ENCODE results near the gene NASP. TPM values are rescaled to one million over a fixed set of nuclear protein-coding genes. Genes with fewer than 3 reads are reported as not detected.
"Not testable (repeated sequence)": the region's sequence is repeated elsewhere in the genome, so short reads cannot be mapped to it uniquely, and the experiment has no call there.

NASP gene
- total and polyA plus RNA-seq, 5 donors: 43.7 to 89.8 (median 49.3) TPM

GRCh38 chr1:45589861-45590260, 6.0 kb downstream of the NASP start:
- no peaks in the 10 kb centered on the region for H3K9me3 ChIP-seq (ENCODE audit: control insufficient read depth, low read length)
- no peak for ATAC-seq
- no peak overlapping the region for H3K27ac ChIP-seq (ENCODE audit: low read length)
- H3K4me1 ChIP-seq (ENCODE audit: control insufficient read depth, insufficient read depth, low read length): peaks cover 3% of the 10 kb centered on the region
- 57% methylated on average over 1 of the region's 1 CpG for WGBS
- no peaks in the 10 kb centered on the region for H3K27me3 ChIP-seq (ENCODE audit: control insufficient read depth, insufficient read depth)
- no peak for DNase-seq
- no peak overlapping the region for H3K4me3 ChIP-seq (ENCODE audit: low read length)
- intact Hi-C loops (cut with DNase I): loop anchor here in 1 of 4 donors (5.0 kb wide), 1 partner anchor 52 kb away; no protein-coding TSS in a partner anchor

- no peaks in the 10 kb centered on the region for H3K4me1 ChIP-seq (ENCODE audit: control insufficient read depth, insufficient read depth, low read length)
- 87% methylated on average over 4 of the region's 4 CpGs for WGBS
- no peaks in the 10 kb centered on the region for H3K9me3 ChIP-seq (ENCODE audit: control insufficient read depth, low read length)
- no peak overlapping the region for H3K4me3 ChIP-seq (ENCODE audit: low read length)
- no peak for DNase-seq
- intact Hi-C loops (cut with DNase I): loop anchor here in 1 of 4 donors (5.0 kb wide), 1 partner anchor 48 kb away; no protein-coding TSS in a partner anchor
- H3K27me3 ChIP-seq (ENCODE audit: control insufficient read depth, insufficient read depth): no peaks in the 10 kb centered on the region
- no peak overlapping the region for H3K27ac ChIP-seq (ENCODE audit: low read length)
- ATAC-seq: no peak
Measured at GRCh38 chr1:45594412-45594811, 10.6 kb downstream of the NASP start.

- intact Hi-C loops (cut with DNase I); H3K9me3 ChIP-seq (ENCODE audit: control insufficient read depth, low read length); H3K4me1 ChIP-seq (ENCODE audit: control insufficient read depth, insufficient read depth, low read length); DNase-seq; ATAC-seq; H3K27me3 ChIP-seq (ENCODE audit: control insufficient read depth, insufficient read depth); H3K4me3 ChIP-seq (ENCODE audit: low read length); H3K27ac ChIP-seq (ENCODE audit: low read length): not testable (repeated sequence)
- WGBS: 97% methylated on average over 8 of the region's 8 CpGs
Measured at GRCh38 chr1:45596765-45597164, 12.9 kb downstream of the NASP start.

GRCh38 chr1:45604239-45604638, 20.4 kb downstream of the NASP start:
- Histone ChIP-seq H3K27me3 (ENCODE audit: control insufficient read depth, insufficient read depth) (no peaks in the 10 kb centered on the region), H3K9me3 (ENCODE audit: control insufficient read depth, low read length) (no peaks in the 10 kb centered on the region), H3K4me3 (ENCODE audit: low read length) (no peak overlapping the region), H3K27ac (ENCODE audit: low read length) (no peak overlapping the region), H3K4me1 (ENCODE audit: control insufficient read depth, insufficient read depth, low read length) (no peaks in the 10 kb centered on the region)
- DNase-seq: no peak
- intact Hi-C loops (cut with DNase I): no loop called here
- 94% methylated on average over 2 of the region's 2 CpGs for WGBS
- no peak for ATAC-seq

- Histone ChIP-seq H3K4me1 (ENCODE audit: control insufficient read depth, insufficient read depth, low read length) (no peaks in the 10 kb centered on the region), H3K27ac (ENCODE audit: low read length) (no peak overlapping the region), H3K27me3 (ENCODE audit: control insufficient read depth, insufficient read depth) (no peaks in the 10 kb centered on the region), H3K4me3 (ENCODE audit: low read length) (no peak overlapping the region), H3K9me3 (ENCODE audit: control insufficient read depth, low read length) (no peaks in the 10 kb centered on the region)
- intact Hi-C loops (cut with DNase I): no loop called here
- no peak for DNase-seq
- 64% methylated on average over 6 of the region's 6 CpGs for WGBS
- ATAC-seq: no peak
Measured at GRCh38 chr1:45607404-45608074, 23.7 kb downstream of the NASP start.

GRCh38 chr1:45608175-45609156, 24.6 kb downstream of the NASP start:
- H3K9me3 ChIP-seq (ENCODE audit: control insufficient read depth, low read length): no peaks in the 10 kb centered on the region
- no peaks in the 10 kb centered on the region for H3K27me3 ChIP-seq (ENCODE audit: control insufficient read depth, insufficient read depth)
- H3K4me3 ChIP-seq (ENCODE audit: low read length): no peak overlapping the region
- no peaks in the 10 kb centered on the region for H3K4me1 ChIP-seq (ENCODE audit: control insufficient read depth, insufficient read depth, low read length)
- intact Hi-C loops (cut with DNase I): no loop called here
- H3K27ac ChIP-seq (ENCODE audit: low read length): no peak overlapping the region
- WGBS: 76% methylated on average over 5 of the region's 5 CpGs
- no peak for DNase-seq
- ATAC-seq: no peak

GRCh38 chr1:45610589-45611226, 26.9 kb downstream of the NASP start:
- Histone ChIP-seq H3K27me3 (ENCODE audit: control insufficient read depth, insufficient read depth) (no peaks in the 10 kb centered on the region), H3K9me3 (ENCODE audit: control insufficient read depth, low read length) (no peaks in the 10 kb centered on the region), H3K27ac (ENCODE audit: low read length) (no peak overlapping the region), H3K4me3 (ENCODE audit: low read length) (no peak overlapping the region), H3K4me1 (ENCODE audit: control insufficient read depth, insufficient read depth, low read length) (no peaks in the 10 kb centered on the region)
- WGBS: 96% methylated on average over 10 of the region's 10 CpGs
- ATAC-seq: no peak
- intact Hi-C loops (cut with DNase I): no loop called here
- no peak for DNase-seq

- no peak overlapping the region for H3K27ac ChIP-seq (ENCODE audit: low read length)
- H3K4me1 ChIP-seq (ENCODE audit: control insufficient read depth, insufficient read depth, low read length): no peaks in the 10 kb centered on the region
- WGBS: 83% methylated on average over 8 of the region's 8 CpGs
- no peaks in the 10 kb centered on the region for H3K9me3 ChIP-seq (ENCODE audit: control insufficient read depth, low read length)
- DNase-seq (no peak), ATAC-seq (no peak)
- H3K27me3 ChIP-seq (ENCODE audit: control insufficient read depth, insufficient read depth): no peaks in the 10 kb centered on the region
- H3K4me3 ChIP-seq (ENCODE audit: low read length): no peak overlapping the region
- intact Hi-C loops (cut with DNase I): no loop called here
Measured at GRCh38 chr1:45612941-45613579, 29.2 kb downstream of the NASP start.

- WGBS: 91% methylated on average over 1 of the region's 1 CpG
- intact Hi-C loops (cut with DNase I): no loop called here
- Histone ChIP-seq H3K4me3 (ENCODE audit: low read length) (no peak overlapping the region), H3K4me1 (ENCODE audit: control insufficient read depth, insufficient read depth, low read length) (no peaks in the 10 kb centered on the region), H3K27ac (ENCODE audit: low read length) (no peak overlapping the region), H3K27me3 (ENCODE audit: control insufficient read depth, insufficient read depth) (no peaks in the 10 kb centered on the region), H3K9me3 (ENCODE audit: control insufficient read depth, low read length) (no peaks in the 10 kb centered on the region)
- ATAC-seq (no peak), DNase-seq (no peak)
Measured at GRCh38 chr1:45615885-45616284, 32.0 kb downstream of the NASP start.

GRCh38 chr1:45617618-45618017, 33.8 kb downstream of the NASP start:
- 62% methylated on average over 4 of the region's 4 CpGs for WGBS
- H3K9me3 ChIP-seq (ENCODE audit: control insufficient read depth, low read length): no peaks in the 10 kb centered on the region
- DNase-seq (no peak), ATAC-seq (no peak)
- H3K27me3 ChIP-seq (ENCODE audit: control insufficient read depth, insufficient read depth): no peaks in the 10 kb centered on the region
- no peak overlapping the region for H3K4me3 ChIP-seq (ENCODE audit: low read length)
- H3K4me1 ChIP-seq (ENCODE audit: control insufficient read depth, insufficient read depth, low read length): peaks cover 3% of the 10 kb centered on the region
- intact Hi-C loops (cut with DNase I): no loop called here
- H3K27ac ChIP-seq (ENCODE audit: low read length): no peak overlapping the region
